Measurements from ENCODE around the gene GPR108. TPM values are rescaled to one million over a fixed set of nuclear protein-coding genes. Genes with fewer than 3 reads are reported as not detected.

GPR108 gene
- total and polyA plus RNA-seq, 2 of the 13 experiments (the other 11 are each of a cell fraction or from before 2014, with no cell fraction given) = 36.4 to 63.0 TPM

DNA sequence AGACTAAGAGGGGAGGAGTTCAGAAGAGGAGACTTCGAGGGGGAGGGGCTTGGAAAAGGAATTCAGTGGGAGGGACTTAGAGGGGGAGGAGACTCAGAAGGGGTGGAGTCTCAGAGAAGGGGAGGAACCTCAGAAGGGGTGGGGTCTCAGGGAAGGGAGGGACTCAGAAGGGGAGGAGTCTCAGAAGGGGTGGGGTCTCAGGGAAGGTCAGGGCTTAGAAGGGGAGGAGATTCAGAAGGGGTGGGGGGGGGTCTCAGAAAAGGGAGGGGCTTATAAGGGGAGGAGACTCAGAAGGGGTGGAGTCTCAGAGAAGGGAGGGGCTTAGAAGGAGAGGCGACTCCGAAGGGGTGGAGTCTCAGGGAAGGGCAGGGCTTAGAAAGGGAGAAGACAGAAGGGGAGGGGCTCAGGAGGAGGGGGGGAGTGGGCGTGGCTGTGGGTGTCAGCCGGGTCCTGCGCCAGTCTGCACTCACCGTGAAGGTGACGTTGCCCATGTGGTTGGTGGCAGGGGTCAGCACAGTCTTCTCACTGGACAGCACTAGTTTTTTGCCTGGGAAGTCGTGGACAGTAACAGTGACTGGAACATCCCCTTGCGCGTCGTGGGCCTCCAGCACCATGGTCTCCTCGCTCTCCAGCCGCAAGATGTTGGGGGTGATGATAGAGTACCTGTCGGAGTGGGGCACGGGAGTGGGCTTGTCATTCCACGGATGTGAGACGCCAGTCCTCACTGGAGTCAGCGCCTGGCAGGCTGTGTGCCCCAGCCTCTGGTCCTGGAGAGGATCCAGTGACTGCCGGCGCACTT is 18.4 kb downstream of the GPR108 start (continued):
- no peak for TF ChIP-seq ZNF761 (CRISPR knock-in tag; conservative IDR thresholded peaks at IDR 0.05)
- peak; percentile 44; the same call in 1 of the 2 replicates for TF ChIP-seq ZNF788 (CRISPR knock-in tag; IDR thresholded peaks at IDR 0.05; ENCODE audit: borderline replicate concordance)
- peak; percentile 86 for TF ChIP-seq TGIF2 (CRISPR knock-in tag; IDR thresholded peaks at IDR 0.05)
- TF ChIP-seq TBL1XR1 (IDR thresholded peaks at IDR 0.05; ENCODE audit: borderline replicate concordance, low read length, partially characterized antibody) = peak; percentile 27
- TF ChIP-seq, protein P1, sequence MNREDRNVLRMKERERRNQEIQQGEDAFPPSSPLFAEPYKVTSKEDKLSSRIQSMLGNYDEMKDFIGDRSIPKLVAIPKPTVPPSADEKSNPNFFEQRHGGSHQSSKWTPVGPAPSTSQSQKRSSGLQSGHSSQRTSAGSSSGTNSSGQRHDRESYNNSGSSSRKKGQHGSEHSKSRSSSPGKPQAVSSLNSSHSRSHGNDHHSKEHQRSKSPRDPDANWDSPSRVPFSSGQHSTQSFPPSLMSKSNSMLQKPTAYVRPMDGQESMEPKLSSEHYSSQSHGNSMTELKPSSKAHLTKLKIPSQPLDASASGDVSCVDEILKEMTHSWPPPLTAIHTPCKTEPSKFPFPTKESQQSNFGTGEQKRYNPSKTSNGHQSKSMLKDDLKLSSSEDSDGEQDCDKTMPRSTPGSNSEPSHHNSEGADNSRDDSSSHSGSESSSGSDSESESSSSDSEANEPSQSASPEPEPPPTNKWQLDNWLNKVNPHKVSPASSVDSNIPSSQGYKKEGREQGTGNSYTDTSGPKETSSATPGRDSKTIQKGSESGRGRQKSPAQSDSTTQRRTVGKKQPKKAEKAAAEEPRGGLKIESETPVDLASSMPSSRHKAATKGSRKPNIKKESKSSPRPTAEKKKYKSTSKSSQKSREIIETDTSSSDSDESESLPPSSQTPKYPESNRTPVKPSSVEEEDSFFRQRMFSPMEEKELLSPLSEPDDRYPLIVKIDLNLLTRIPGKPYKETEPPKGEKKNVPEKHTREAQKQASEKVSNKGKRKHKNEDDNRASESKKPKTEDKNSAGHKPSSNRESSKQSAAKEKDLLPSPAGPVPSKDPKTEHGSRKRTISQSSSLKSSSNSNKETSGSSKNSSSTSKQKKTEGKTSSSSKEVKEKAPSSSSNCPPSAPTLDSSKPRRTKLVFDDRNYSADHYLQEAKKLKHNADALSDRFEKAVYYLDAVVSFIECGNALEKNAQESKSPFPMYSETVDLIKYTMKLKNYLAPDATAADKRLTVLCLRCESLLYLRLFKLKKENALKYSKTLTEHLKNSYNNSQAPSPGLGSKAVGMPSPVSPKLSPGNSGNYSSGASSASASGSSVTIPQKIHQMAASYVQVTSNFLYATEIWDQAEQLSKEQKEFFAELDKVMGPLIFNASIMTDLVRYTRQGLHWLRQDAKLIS (CRISPR knock-in tag; IDR thresholded peaks at IDR 0.05) = peak; percentile 92
- TF ChIP-seq, protein P2, sequence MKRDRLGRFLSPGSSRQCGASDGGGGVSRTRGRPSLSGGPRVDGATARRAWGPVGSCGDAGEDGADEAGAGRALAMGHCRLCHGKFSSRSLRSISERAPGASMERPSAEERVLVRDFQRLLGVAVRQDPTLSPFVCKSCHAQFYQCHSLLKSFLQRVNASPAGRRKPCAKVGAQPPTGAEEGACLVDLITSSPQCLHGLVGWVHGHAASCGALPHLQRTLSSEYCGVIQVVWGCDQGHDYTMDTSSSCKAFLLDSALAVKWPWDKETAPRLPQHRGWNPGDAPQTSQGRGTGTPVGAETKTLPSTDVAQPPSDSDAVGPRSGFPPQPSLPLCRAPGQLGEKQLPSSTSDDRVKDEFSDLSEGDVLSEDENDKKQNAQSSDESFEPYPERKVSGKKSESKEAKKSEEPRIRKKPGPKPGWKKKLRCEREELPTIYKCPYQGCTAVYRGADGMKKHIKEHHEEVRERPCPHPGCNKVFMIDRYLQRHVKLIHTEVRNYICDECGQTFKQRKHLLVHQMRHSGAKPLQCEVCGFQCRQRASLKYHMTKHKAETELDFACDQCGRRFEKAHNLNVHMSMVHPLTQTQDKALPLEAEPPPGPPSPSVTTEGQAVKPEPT (CRISPR knock-in tag; IDR thresholded peaks at IDR 0.05; ENCODE audit: low read depth) = no peak
- TF ChIP-seq MXI1 (IDR thresholded peaks at IDR 0.05; ENCODE audit: borderline replicate concordance, low read depth, low read length) = peak; percentile 84; the same call in 1 of the 3 replicates
- TF ChIP-seq, protein P3, sequence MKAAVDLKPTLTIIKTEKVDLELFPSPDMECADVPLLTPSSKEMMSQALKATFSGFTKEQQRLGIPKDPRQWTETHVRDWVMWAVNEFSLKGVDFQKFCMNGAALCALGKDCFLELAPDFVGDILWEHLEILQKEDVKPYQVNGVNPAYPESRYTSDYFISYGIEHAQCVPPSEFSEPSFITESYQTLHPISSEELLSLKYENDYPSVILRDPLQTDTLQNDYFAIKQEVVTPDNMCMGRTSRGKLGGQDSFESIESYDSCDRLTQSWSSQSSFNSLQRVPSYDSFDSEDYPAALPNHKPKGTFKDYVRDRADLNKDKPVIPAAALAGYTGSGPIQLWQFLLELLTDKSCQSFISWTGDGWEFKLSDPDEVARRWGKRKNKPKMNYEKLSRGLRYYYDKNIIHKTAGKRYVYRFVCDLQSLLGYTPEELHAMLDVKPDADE (CRISPR knock-in tag; IDR thresholded peaks at IDR 0.05) = no peak
- TF ChIP-seq, protein P4, sequence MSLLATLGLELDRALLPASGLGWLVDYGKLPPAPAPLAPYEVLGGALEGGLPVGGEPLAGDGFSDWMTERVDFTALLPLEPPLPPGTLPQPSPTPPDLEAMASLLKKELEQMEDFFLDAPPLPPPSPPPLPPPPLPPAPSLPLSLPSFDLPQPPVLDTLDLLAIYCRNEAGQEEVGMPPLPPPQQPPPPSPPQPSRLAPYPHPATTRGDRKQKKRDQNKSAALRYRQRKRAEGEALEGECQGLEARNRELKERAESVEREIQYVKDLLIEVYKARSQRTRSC (CRISPR knock-in tag; IDR thresholded peaks at IDR 0.05; ENCODE audit: low read depth) = no peak
- no peak for TF ChIP-seq NONO (IDR thresholded peaks at IDR 0.05)
- TF ChIP-seq NONO (CRISPR knock-in tag; conservative IDR thresholded peaks at IDR 0.05) = no peak; the same call in 1 of the 2 replicates
- TF ChIP-seq HMG20A (CRISPR knock-in tag; IDR thresholded peaks at IDR 0.05; ENCODE audit: borderline replicate concordance) = no peak
- no peak for TF ChIP-seq ATF7-NPFF (CRISPR knock-in tag; IDR thresholded peaks at IDR 0.05; ENCODE audit: low read depth)
- TF ChIP-seq, protein P5, sequence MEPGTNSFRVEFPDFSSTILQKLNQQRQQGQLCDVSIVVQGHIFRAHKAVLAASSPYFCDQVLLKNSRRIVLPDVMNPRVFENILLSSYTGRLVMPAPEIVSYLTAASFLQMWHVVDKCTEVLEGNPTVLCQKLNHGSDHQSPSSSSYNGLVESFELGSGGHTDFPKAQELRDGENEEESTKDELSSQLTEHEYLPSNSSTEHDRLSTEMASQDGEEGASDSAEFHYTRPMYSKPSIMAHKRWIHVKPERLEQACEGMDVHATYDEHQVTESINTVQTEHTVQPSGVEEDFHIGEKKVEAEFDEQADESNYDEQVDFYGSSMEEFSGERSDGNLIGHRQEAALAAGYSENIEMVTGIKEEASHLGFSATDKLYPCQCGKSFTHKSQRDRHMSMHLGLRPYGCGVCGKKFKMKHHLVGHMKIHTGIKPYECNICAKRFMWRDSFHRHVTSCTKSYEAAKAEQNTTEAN (CRISPR knock-in tag; conservative IDR thresholded peaks at IDR 0.05) = no peak
- TF ChIP-seq, protein P6, sequence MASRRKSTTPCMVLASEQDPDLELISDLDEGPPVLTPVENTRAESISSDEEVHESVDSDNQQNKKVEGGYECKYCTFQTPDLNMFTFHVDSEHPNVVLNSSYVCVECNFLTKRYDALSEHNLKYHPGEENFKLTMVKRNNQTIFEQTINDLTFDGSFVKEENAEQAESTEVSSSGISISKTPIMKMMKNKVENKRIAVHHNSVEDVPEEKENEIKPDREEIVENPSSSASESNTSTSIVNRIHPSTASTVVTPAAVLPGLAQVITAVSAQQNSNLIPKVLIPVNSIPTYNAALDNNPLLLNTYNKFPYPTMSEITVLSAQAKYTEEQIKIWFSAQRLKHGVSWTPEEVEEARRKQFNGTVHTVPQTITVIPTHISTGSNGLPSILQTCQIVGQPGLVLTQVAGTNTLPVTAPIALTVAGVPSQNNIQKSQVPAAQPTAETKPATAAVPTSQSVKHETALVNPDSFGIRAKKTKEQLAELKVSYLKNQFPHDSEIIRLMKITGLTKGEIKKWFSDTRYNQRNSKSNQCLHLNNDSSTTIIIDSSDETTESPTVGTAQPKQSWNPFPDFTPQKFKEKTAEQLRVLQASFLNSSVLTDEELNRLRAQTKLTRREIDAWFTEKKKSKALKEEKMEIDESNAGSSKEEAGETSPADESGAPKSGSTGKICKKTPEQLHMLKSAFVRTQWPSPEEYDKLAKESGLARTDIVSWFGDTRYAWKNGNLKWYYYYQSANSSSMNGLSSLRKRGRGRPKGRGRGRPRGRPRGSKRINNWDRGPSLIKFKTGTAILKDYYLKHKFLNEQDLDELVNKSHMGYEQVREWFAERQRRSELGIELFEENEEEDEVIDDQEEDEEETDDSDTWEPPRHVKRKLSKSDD (CRISPR knock-in tag; IDR thresholded peaks at IDR 0.05; ENCODE audit: low read depth) = 0 out of 2 replicates have a peak, but pooled peaks have one; percentile 13
- peak; percentile 91; the same call in 1 of the 2 replicates for TF ChIP-seq SSRP1 (CRISPR knock-in tag; IDR thresholded peaks at IDR 0.05)
- no peak for TF ChIP-seq BHLHE40 (IDR thresholded peaks at IDR 0.05; ENCODE audit: low read length)
